ENCODE measurements around the gene BRI3. TPM values are rescaled to one million over a fixed set of nuclear protein-coding genes. Genes with fewer than 3 reads are reported as not detected.

Gene BRI3
- total and polyA plus RNA-seq, 2 of the 8 experiments (the other 6 are each of a cell fraction or from before 2014, with no cell fraction given): 77.5 to 93.4 TPM

- CTCF ChIA-PET (ENCODE audit: partially characterized antibody): interaction anchor here (1.2 to 1.7 kb wide), 2 partner anchors 7 to 20 kb away, joined by 3 to 4 read pairs; no protein-coding TSS in a partner anchor
- WGBS, 2 experiments (ENCODE audit: extremely low coverage in 1 of 2, insufficient coverage in 1 of 2, insufficient read length in 1 of 2, insufficient replicate concordance in 2 of 2, low coverage in 1 of 2, low lambda C conversion rate in 2 of 2, missing lambda C conversion rate in 1 of 2): 81% methylated on average over 13 of the region's 13 CpGs; no CpG with 5 or more reads in 1 of the 2 experiments
- TF ChIP-seq CHD2 (IDR thresholded peaks at IDR 0.05; ENCODE audit: low read length): no peak
- no peak for TF ChIP-seq TCF12 (IDR thresholded peaks at IDR 0.05; ENCODE audit: low read depth, low read length)
- TF ChIP-seq RAD21 (IDR thresholded peaks at IDR 0.05 in 1 of 2, conservative IDR thresholded peaks at IDR 0.05 in 1 of 2; ENCODE audit: low read depth in 2 of 2, low read length in 2 of 2): no peak
- no peak for TF ChIP-seq CBX5 (IDR thresholded peaks at IDR 0.05; ENCODE audit: low read depth, low read length)
- TF ChIP-seq CBX8 (IDR thresholded peaks at IDR 0.05; ENCODE audit: borderline replicate concordance, low read depth, low read length): no peak
- no peak for TF ChIP-seq ATF3 (IDR thresholded peaks at IDR 0.05; ENCODE audit: insufficient read depth, low read depth, low read length)
- TF ChIP-seq BRCA1 (IDR thresholded peaks at IDR 0.05; ENCODE audit: low read depth, low read length): no peak
- TF ChIP-seq SP2 (IDR thresholded peaks at IDR 0.05; ENCODE audit: low read length): no peak
- no peak for TF ChIP-seq CTCF (IDR thresholded peaks at IDR 0.05; ENCODE audit: control extremely low read depth in 1 of 3, insufficient read depth in 1 of 3, low read depth in 1 of 3, low read length in 3 of 3)
- TF ChIP-seq JUN (IDR thresholded peaks at IDR 0.05; ENCODE audit: low read depth, low read length): no peak
Observed at GRCh38 chr7:98315318-98315993, 34.0 kb downstream of the BRI3 start.

More at GRCh38 chr7:98315318-98315993, 34.0 kb downstream of the BRI3 start:
- Histone ChIP-seq H3K9ac (replicated peaks in 1 of 4; ENCODE audit: extremely low read depth in 1 of 4, low read depth in 3 of 4, low read length in 3 of 4) (no peak overlapping the region), H3K4me3 (ENCODE audit: extremely low read depth in 1 of 4, insufficient read depth in 2 of 4, low read depth in 3 of 4, low read length in 4 of 4) (no peak overlapping the region), H2AK5ac (ENCODE audit: low read depth, low read length) (no peak overlapping the region), H3K79me2 (ENCODE audit: control insufficient read depth in 1 of 2, insufficient read depth in 2 of 2, low read length in 2 of 2) (0 out of 4 replicates have a peak, but pooled peaks cover 0 to under 1% of the 10 kb centered on the region in 2 experiments), H4K5ac (ENCODE audit: insufficient read length, low read depth, low read length) (no peak overlapping the region), H3K9me3 (ENCODE audit: insufficient read depth in 2 of 2, low read depth in 1 of 2, low read length in 1 of 2) (peaks cover 0 to 8% of the 10 kb centered on the region in 2 experiments; a peak in 1 of 4 replicates), H2BK15ac (ENCODE audit: low read length) (no peak overlapping the region), H3K23ac (ENCODE audit: insufficient read length) (no peak overlapping the region), H2BK12ac (ENCODE audit: low read depth, low read length) (no peak overlapping the region), H3K18ac (ENCODE audit: extremely low read depth, low read length) (no peak overlapping the region), H4K20me1 (replicated peaks in 1 of 2; ENCODE audit: control insufficient read depth in 1 of 2, insufficient read depth in 2 of 2, low read length in 2 of 2) (peaks cover 2 to 4% of the 10 kb centered on the region in 2 experiments), H3K23me2 (ENCODE audit: low read depth, low read length) (no peaks in the 10 kb centered on the region), H3K4me1 (replicated peaks in 1 of 4; ENCODE audit: control insufficient read depth in 3 of 4, insufficient read depth in 4 of 4, low read length in 3 of 4) (no peaks in the 10 kb centered on the region), H3K14ac (ENCODE audit: insufficient read length) (no peak overlapping the region), H3K56ac (replicated peaks; ENCODE audit: insufficient read length, low read depth, low read length) (no peak overlapping the region), H3K4ac (replicated peaks; ENCODE audit: insufficient read length, low read depth, low read length) (no peak overlapping the region), H3K36me3 (ENCODE audit: control insufficient read depth in 2 of 4, insufficient read depth in 4 of 4, low read length in 3 of 4) (peaks cover 7 to 39% (median 21%) of the 10 kb centered on the region in 4 experiments; a peak in 6 of 8 replicates), H3K4me2 (ENCODE audit: insufficient read depth in 1 of 2, low read depth in 2 of 2, low read length in 2 of 2) (no peak overlapping the region), H4K8ac (ENCODE audit: extremely low read depth, insufficient read depth, low read length) (no peak overlapping the region), H2AFZ (ENCODE audit: low read length) (no peak overlapping the region), H3K79me1 (ENCODE audit: low read depth, low read length) (no peaks in the 10 kb centered on the region), H2BK20ac (ENCODE audit: low read length) (no peak overlapping the region), H3K27ac (ENCODE audit: low read depth, low read length) (no peak overlapping the region), H2BK5ac (ENCODE audit: low read depth, low read length) (no peak overlapping the region), H3K27me3 (replicated peaks in 1 of 4; ENCODE audit: control insufficient read depth in 3 of 4, extremely low read depth in 1 of 4, insufficient read depth in 3 of 4, low read length in 3 of 4) (no peaks in the 10 kb centered on the region), H4K91ac (replicated peaks; ENCODE audit: insufficient read length, low read length) (no peak overlapping the region), H2BK120ac (replicated peaks; ENCODE audit: low read depth, low read length) (no peak overlapping the region)
- POLR2A ChIA-PET (ENCODE audit: partially characterized antibody): no interaction called here
- DNase-seq (ENCODE audit: low read depth in 1 of 2, low spot score in 2 of 2) (no peak), FAIRE-seq (no peak)
